Osteocyte (in vitro differentiated cells): ENCODE results near the gene FBXO34. TPM values are rescaled to one million over a fixed set of nuclear protein-coding genes. Genes with fewer than 3 reads are reported as not detected.

Experiments used
- DNase-seq: peaks from one replicate; pipeline ENCODE4 v3.0.0; 2021; ENCODE audit warnings: mixed read lengths; ENCODE audit not compliant: unreplicated experiment; ENCODE audit errors: extremely low spot score
- H3K27ac Mint-ChIP-seq: one replicate; pipeline ENCODE4 v1.8.0; 2021; ENCODE audit warnings: mild to moderate bottlenecking, mixed read lengths; ENCODE audit not compliant: unreplicated experiment
- H3K27me3 Mint-ChIP-seq: one replicate; pipeline ENCODE4 v1.8.0; 2021; ENCODE audit warnings: mixed read lengths; ENCODE audit not compliant: unreplicated experiment
- H3K36me3 Mint-ChIP-seq: one replicate; pipeline ENCODE4 v1.8.0; 2021; ENCODE audit warnings: mixed read lengths; ENCODE audit not compliant: unreplicated experiment
- H3K4me1 Mint-ChIP-seq: one replicate; pipeline ENCODE4 v1.8.0; 2021; ENCODE audit warnings: mixed read lengths; ENCODE audit not compliant: unreplicated experiment
- H3K4me3 Mint-ChIP-seq: one replicate; pipeline ENCODE4 v1.8.0; 2021; ENCODE audit warnings: mild to moderate bottlenecking, moderate library complexity, mixed read lengths; ENCODE audit not compliant: unreplicated experiment
- H3K9me3 Mint-ChIP-seq: one replicate; pipeline ENCODE4 v1.8.0; 2021; ENCODE audit warnings: mixed read lengths; ENCODE audit not compliant: unreplicated experiment
- total RNA-seq: library from RNA; stranded (reverse); gene quantifications from 2 replicates; pipeline ENCODE4 v1.2.1, GENCODE V29; 2021
- TF ChIP-seq, protein P1 (sequence below): fragments of 200-600 bp; sonication (generic); IDR thresholded peaks from 2 replicates; pipeline ENCODE4 v1.5.0; 2021; ENCODE audit warnings: antibody characterized with exemption, mild to moderate bottlenecking, moderate library complexity

The FBXO34 gene
- total RNA-seq, 1 donor from 2014 or later: 16.4 TPM

DNA sequence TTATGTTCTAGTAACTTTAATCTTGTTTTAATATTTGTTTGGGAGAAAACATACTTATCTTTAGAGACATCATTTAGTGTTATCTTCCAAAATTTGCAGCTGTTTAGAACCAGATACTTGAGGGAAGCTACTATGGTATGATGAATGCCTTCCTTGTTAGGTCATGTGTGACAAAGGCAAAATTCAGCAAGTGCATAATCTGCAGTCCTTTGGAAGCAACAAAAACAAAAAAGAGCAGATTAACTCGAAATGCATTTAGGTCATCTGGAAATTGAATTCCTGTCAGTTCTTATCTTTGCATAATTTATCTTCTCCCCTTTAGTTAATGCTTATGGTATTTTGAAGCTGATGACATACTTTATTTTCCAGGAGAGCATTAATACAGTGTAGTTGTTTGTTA lies 3.5 kb downstream of the FBXO34 start:
- no peaks in the 10 kb centered on the region for H3K27me3 Mint-ChIP-seq
- H3K9me3 Mint-ChIP-seq: no peaks in the 10 kb centered on the region
- peaks cover 31% of the 10 kb centered on the region for H3K4me1 Mint-ChIP-seq
- H3K4me3 Mint-ChIP-seq: no peak overlapping the region
- TF ChIP-seq, protein P1, sequence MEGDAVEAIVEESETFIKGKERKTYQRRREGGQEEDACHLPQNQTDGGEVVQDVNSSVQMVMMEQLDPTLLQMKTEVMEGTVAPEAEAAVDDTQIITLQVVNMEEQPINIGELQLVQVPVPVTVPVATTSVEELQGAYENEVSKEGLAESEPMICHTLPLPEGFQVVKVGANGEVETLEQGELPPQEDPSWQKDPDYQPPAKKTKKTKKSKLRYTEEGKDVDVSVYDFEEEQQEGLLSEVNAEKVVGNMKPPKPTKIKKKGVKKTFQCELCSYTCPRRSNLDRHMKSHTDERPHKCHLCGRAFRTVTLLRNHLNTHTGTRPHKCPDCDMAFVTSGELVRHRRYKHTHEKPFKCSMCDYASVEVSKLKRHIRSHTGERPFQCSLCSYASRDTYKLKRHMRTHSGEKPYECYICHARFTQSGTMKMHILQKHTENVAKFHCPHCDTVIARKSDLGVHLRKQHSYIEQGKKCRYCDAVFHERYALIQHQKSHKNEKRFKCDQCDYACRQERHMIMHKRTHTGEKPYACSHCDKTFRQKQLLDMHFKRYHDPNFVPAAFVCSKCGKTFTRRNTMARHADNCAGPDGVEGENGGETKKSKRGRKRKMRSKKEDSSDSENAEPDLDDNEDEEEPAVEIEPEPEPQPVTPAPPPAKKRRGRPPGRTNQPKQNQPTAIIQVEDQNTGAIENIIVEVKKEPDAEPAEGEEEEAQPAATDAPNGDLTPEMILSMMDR: no peak
- H3K36me3 Mint-ChIP-seq: peaks cover 4% of the 10 kb centered on the region
- DNase-seq: no peak
- no peak overlapping the region for H3K27ac Mint-ChIP-seq

DNA sequence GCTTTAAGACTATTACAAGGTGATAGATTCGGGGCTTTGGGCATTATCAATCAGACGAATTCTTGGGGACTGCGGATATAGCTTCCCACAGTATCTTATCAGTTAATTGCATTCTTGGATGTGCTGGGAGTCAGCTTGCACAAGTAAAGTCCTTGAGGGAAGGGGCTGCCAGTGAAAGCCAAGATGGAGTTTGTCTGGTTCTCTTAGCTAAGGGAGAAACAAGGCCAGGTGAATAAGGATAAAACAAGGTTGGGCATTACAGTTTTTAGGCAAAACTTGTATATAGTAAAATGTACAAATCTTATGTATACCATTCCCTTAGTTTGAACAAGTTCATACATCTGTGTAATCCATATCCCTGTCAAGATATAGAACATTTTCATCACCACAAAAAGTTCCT lies 5.5 kb downstream of the FBXO34 start:
- no peaks in the 10 kb centered on the region for H3K27me3 Mint-ChIP-seq
- H3K4me1 Mint-ChIP-seq: peaks cover 26% of the 10 kb centered on the region
- no peak overlapping the region for H3K27ac Mint-ChIP-seq
- peaks cover 4% of the 10 kb centered on the region for H3K36me3 Mint-ChIP-seq
- no peak for DNase-seq
- H3K9me3 Mint-ChIP-seq: no peaks in the 10 kb centered on the region
- no peak overlapping the region for H3K4me3 Mint-ChIP-seq
- TF ChIP-seq, protein P1: no peak

DNA sequence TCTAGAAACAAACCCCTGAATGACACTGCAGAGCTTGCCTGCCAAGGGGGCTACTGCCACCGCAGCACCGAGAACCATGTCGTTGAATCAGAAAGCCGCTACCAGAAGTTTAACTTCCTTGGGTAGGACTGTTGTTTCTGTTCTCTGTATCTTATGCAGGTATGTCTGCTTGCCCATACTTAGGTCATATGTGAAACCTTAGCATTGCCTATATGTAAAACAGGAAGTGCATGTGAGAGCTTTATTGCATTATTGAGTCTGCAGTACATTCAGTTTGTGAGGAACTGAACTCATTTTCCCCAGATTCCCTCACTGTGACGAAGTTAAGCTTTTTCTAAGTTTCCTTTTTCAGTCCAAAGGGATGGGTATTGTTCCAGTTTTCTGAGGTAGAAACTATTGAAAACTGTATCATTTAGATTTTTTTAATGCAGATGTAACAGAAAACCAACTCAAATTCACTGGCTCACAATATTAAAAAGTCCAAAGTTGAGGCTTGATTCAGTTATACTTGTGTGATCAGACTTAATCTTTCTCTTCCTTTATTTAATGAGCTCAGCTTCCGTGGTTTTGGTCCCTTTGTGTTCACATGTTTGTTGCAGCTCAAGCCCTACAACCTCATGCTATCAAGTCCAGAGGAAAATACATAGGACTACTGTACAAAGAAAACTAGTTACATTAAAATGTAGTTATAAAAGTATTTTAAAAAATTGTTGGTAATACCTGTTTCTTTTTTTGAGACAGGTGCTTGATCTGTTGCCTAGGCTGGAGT lies 6.9 kb downstream of the FBXO34 start:
- DNase-seq: no peak
- Mint-ChIP-seq H3K36me3 (peaks cover 4% of the 10 kb centered on the region), H3K27ac (no peak overlapping the region), H3K27me3 (no peaks in the 10 kb centered on the region), H3K4me3 (no peak overlapping the region), H3K9me3 (no peaks in the 10 kb centered on the region), H3K4me1 (peaks cover 16% of the 10 kb centered on the region)
- TF ChIP-seq, protein P1: no peak

DNA sequence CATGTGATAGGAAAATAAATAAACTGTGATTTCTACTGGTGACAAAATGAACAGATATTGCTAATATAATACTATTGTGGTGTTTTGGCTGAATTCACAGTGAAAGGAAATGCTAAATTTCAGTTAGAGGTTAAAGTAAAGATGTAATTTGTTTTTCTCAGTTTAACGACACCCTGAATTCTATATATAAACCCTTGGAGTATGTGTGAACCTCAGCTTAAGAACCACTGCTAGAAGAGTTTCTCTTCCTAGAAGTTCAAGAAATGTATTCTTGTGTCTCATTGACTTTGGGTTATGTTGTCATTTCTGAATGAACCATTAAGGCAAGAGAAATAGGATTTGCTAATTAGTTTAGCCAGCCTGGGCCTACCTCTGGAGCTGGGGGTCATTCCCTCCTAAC lies 8.2 kb downstream of the FBXO34 start:
- Mint-ChIP-seq H3K4me1 (peaks cover 8% of the 10 kb centered on the region), H3K36me3 (peaks cover 4% of the 10 kb centered on the region), H3K27ac (no peak overlapping the region), H3K4me3 (no peak overlapping the region), H3K9me3 (no peaks in the 10 kb centered on the region), H3K27me3 (no peaks in the 10 kb centered on the region)
- no peak for DNase-seq
- TF ChIP-seq, protein P1: no peak

DNA sequence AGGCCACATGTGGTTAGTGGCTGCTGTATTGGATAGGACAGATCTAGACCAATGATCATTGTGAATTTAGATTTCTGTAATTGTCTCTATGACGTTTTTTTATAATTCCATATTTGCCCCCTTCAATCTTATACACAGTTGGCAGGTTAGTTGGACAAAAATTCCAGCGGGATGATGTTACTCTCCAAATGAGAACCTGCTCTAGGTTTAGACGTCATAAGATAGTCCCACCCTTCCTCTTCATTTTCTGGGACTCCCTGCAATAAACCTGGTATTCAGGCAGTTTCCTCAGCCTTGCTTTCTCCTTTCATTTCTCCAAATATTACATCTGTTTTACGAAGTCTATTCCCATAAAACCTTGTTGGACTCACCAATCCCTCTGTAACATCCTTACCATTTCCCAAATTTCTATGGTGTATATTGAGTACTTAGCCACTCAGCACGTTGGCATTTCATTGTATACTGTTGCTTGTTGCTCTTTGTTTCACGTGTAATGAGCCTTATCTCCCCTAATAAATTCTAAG lies 10.2 kb downstream of the FBXO34 start:
- H3K27ac Mint-ChIP-seq: no peak overlapping the region
- no peak overlapping the region for H3K4me3 Mint-ChIP-seq
- no peaks in the 10 kb centered on the region for H3K9me3 Mint-ChIP-seq
- no peaks in the 10 kb centered on the region for H3K27me3 Mint-ChIP-seq
- TF ChIP-seq, protein P1: no peak
- no peak for DNase-seq
- peaks cover 8% of the 10 kb centered on the region for H3K4me1 Mint-ChIP-seq
- H3K36me3 Mint-ChIP-seq: peaks cover 7% of the 10 kb centered on the region
